ENCODE data around the gene AGRN. TPM values are rescaled to one million over a fixed set of nuclear protein-coding genes. Genes with fewer than 3 reads are reported as not detected.

Gene AGRN
- total RNA-seq, 1 donor from 2014 or later, result 34.1 TPM

- Histone ChIP-seq H3K4me2 (no peak overlapping the region), H3K27me3 (peaks cover 48% of the 10 kb centered on the region), H3K4me1 (no peaks in the 10 kb centered on the region), H3F3A (ENCODE audit: low read depth) (peaks cover 9% of the 10 kb centered on the region), H3K4me3 (no peak overlapping the region), H3K9ac (no peak overlapping the region), H3K36me3 (no peaks in the 10 kb centered on the region), H3K79me2 (ENCODE audit: low read depth) (no peaks in the 10 kb centered on the region), H2AFZ (replicated peaks) (no peak overlapping the region), H4K20me1 (ENCODE audit: low read depth) (peaks cover 5% of the 10 kb centered on the region), H3K27ac (no peak overlapping the region), H3K9me3 (ENCODE audit: low read depth) (no peaks in the 10 kb centered on the region)
- Mint-ChIP-seq H3K27ac (no peak overlapping the region), H3K9me3 (no peaks in the 10 kb centered on the region), H3K4me1 (peaks cover 13% of the 10 kb centered on the region), H3K27me3 (ENCODE audit: insufficient read depth, low read depth) (peaks cover 9% of the 10 kb centered on the region), H3K36me3 (no peaks in the 10 kb centered on the region), H3K4me3 (no peak overlapping the region)
- no peak for TF ChIP-seq EZH2phosphoT487 (IDR thresholded peaks at IDR 0.05)
- no peak for TF ChIP-seq EZH2 (IDR thresholded peaks at IDR 0.05)
- no peak for TF ChIP-seq CTCF (IDR thresholded peaks at IDR 0.05)
- no peak for DNase-seq (ENCODE audit: low spot score)
Observed at GRCh38 chr1:1072849-1073742, 53.2 kb downstream of the AGRN start.

GRCh38 chr1:1073743-1074587, 54.0 kb downstream of the AGRN start, which contains the start of gene RNF223:
RNF223 (minus strand) TSS chr1:1074306; CDS start chr1:1072566, 1,740 bp downstream.
- DNase-seq (ENCODE audit: low spot score), result no peak
- no peak for TF ChIP-seq EZH2phosphoT487 (IDR thresholded peaks at IDR 0.05)
- no peak for TF ChIP-seq EZH2 (IDR thresholded peaks at IDR 0.05)
- no peak for TF ChIP-seq CTCF (IDR thresholded peaks at IDR 0.05)
- Mint-ChIP-seq H3K27me3 (ENCODE audit: insufficient read depth, low read depth) (peaks cover 9% of the 10 kb centered on the region), H3K4me1 (peaks cover 13% of the 10 kb centered on the region), H3K4me3 (no peak within 1 kb of the TSS), H3K27ac (peak within 1 kb of the TSS; percentile 97), H3K36me3 (no peaks in the 10 kb centered on the region), H3K9me3 (no peaks in the 10 kb centered on the region)
- Histone ChIP-seq H3K27ac (no peak within 1 kb of the TSS), H3K79me2 (ENCODE audit: low read depth) (no peaks in the 10 kb centered on the region), H3K4me1 (no peaks in the 10 kb centered on the region), H3K4me3 (no peak within 1 kb of the TSS), H2AFZ (replicated peaks) (no peak within 1 kb of the TSS), H3K4me2 (no peak within 1 kb of the TSS), H4K20me1 (ENCODE audit: low read depth) (no peaks in the 10 kb centered on the region), H3K27me3 (peaks cover 42% of the 10 kb centered on the region), H3F3A (ENCODE audit: low read depth) (peaks cover 9% of the 10 kb centered on the region), H3K9me3 (ENCODE audit: low read depth) (no peaks in the 10 kb centered on the region), H3K9ac (no peak within 1 kb of the TSS), H3K36me3 (no peaks in the 10 kb centered on the region)

- Mint-ChIP-seq H3K27ac (peak overlapping the region; percentile 97), H3K4me3 (no peak overlapping the region), H3K27me3 (ENCODE audit: insufficient read depth, low read depth) (peaks cover 9% of the 10 kb centered on the region), H3K9me3 (no peaks in the 10 kb centered on the region), H3K36me3 (no peaks in the 10 kb centered on the region), H3K4me1 (peaks cover 13% of the 10 kb centered on the region)
- H3K36me3 ChIP-seq, result no peaks in the 10 kb centered on the region
- no peaks in the 10 kb centered on the region for H4K20me1 ChIP-seq (ENCODE audit: low read depth)
- no peak overlapping the region for H3K4me3 ChIP-seq
- TF ChIP-seq EZH2phosphoT487 (IDR thresholded peaks at IDR 0.05), result no peak
- TF ChIP-seq EZH2 (IDR thresholded peaks at IDR 0.05), result no peak
- no peak for TF ChIP-seq CTCF (IDR thresholded peaks at IDR 0.05)
- H2AFZ ChIP-seq (replicated peaks), result no peak overlapping the region
- DNase-seq (ENCODE audit: low spot score), result no peak
- H3K9me3 ChIP-seq (ENCODE audit: low read depth), result no peaks in the 10 kb centered on the region
- no peak overlapping the region for H3K4me2 ChIP-seq
- no peaks in the 10 kb centered on the region for H3K79me2 ChIP-seq (ENCODE audit: low read depth)
- peaks cover 4% of the 10 kb centered on the region for H3K4me1 ChIP-seq
- peaks cover 11% of the 10 kb centered on the region for H3F3A ChIP-seq (ENCODE audit: low read depth)
- H3K9ac ChIP-seq, result no peak overlapping the region
- no peak overlapping the region for H3K27ac ChIP-seq
- peaks cover 42% of the 10 kb centered on the region for H3K27me3 ChIP-seq
Observed at GRCh38 chr1:1074631-1075147, 54.8 kb downstream of the AGRN start.
